HG02588 (cell line): Measurements from ENCODE around the gene ABCB8.
A peak's percentile ranks its signal among the peaks of the same experiment; 100 is the strongest.

Experiments used
- ATAC-seq: cut with Tn5 transposase; IDR thresholded peaks from one replicate; pipeline ENCODE4 v1.9.1; 2021; ENCODE audit warnings: mild to moderate bottlenecking, moderate library complexity; ENCODE audit not compliant: unreplicated experiment

Gene ABCB8

DNA sequence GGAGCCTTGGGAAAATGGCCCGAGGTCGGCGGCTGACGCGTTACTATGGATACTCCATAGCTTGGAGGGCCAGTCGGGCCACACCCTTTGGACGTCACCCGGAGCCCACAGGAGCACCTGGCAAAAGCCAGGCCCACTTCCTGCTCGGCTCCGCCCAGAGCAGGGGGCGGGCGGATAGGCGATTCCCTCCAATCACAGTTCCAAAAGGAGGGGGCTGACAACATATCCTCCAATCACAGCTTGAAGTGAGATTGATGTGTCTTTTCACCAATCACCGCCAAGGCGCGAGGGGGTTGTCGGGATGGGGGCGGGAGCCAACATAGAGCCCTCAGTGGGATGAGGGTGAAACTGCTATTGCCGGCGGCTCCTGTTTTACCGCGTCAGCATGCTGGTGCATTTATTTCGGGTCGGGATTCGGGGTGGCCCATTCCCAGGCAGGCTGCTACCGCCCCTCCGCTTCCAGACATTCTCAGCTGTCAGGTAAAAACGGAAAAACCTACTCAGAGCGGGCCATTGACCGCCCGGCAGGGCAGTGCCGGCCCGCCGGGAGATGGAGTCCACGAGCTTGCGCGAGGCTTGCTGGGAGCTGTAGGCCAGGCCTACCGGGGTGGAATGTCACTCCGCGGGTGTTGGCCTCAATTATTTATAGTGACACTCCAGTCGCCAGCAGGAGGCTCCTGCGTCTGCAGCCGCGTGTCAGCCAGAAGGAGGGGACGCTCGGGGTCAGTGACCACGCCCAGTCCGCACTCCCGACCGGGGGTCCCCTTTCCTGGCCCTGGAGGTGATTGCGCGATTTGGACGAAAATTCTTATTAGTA lies at the start of gene ABCB8:
ABCB8 (plus strand) TSS at position 320 of the 817 bp plus-strand sequence; CDS start at position 386, 66 bp downstream.
- peak; percentile 98 for ATAC-seq

DNA sequence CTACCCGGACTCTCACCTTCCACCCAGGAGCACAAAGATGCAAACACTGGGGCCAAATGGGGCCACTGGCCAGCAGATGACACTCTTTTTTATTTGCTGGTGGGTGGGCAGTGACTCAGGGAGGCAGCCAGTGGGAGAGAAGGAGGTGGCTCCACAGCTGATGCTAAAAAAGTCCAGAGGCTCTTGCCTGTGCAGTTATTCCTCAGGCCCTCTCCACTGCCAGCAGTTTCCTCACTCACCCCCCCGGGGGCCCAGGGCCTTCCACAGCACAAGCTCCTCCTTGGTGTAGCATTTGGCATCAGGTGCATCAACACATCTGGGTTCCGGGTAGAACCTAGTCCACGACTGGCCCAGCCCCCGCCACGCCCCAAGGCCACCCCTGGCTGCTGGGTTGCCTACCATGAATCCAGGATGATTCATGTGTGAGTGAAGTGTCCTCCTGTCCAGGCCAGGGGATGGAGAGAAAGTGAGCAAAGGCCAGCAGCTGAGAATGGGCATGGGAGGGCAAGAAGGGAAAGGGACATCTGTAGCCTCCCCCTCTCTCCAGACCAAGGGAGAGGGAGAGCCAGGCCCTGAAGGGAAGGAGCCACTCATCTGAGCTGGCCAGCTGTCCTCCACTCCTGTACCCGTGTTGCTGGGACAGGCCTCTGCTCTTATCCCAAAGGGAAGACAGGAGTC lies 48.4 kb upstream of the ABCB8 start:
- ATAC-seq: no peak

DNA sequence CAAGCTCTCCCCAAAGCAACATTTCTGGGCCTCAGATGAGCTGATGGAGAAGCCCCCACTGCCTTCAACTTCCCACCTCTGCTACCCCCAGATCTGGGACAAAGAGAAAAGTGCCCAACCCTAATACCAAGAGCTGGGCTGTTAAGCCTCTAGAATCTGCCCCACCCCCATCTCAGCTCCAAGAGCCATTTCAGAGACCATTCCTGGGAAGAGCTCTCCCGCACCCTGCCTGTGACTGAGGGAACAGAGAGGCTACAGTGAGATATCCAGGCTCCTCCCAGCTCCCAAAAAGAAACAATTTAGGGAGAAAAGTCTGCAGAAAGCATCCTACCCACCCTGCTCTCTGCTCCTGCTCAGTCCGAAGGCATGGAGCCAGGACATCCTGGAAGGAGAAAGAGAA lies 47.6 kb upstream of the ABCB8 start:
- ATAC-seq: no peak

DNA sequence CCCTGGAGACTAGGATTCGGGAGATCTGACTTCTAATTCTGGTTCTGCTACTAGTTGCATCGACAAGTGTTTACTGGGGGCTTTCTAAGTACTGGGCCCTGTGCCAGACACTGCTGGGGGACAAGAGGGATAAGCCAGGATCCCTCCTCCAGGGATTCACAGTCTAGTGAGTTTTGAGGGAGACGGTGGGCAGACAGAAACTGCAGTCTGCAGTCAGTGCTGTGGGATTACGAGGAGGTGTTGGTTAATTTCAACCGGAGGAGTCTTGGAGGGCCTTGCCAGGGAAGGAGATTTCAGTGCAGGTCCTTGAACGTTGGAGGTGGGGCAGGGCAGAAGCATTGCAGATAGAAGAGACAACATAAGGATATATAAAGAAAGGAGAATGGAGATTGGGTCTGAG lies 46.6 kb upstream of the ABCB8 start:
- no peak for ATAC-seq

DNA sequence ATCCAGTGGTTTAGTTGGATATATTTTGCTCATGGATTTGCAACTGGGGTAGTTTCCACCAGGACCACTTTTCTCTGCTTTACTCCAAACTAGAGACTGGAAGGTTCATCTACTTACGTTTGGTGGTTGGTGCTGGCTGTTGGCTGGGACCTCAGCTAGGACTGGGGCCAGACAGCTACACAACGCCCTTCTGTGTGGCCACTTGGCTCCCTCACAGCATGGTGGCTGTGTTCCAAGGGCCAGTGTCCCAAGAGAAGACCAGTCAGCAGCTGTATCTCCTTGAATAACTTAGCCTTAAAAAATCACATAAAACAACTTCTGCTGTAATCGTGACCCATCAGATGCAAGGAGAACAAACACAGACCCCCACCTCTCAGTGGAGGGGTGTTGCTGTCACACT lies 45.9 kb upstream of the ABCB8 start:
- ATAC-seq: no peak

DNA sequence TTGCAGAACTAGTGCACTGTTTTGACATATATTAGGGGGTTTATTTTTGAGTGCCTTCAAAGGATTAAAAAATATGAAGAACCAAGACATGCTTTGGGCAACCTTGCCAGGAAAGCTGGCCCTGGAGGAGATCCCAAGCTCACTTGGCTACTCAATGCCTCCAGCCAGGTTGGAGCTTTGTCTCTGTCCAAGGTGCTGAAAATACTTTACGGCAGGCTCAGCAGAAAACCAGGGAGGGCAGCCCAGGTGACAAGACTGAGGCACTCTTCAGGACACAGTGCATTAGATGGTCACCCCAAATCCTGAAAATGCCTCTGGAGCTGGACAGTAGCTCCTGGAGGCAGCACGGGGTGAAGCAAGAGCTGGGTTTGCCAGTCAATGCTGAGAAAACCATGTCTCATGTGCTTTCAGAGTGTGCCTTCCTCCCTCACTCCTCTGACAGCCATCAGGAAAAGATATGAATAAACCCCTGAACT lies 44.3 kb upstream of the ABCB8 start:
- ATAC-seq: no peak

DNA sequence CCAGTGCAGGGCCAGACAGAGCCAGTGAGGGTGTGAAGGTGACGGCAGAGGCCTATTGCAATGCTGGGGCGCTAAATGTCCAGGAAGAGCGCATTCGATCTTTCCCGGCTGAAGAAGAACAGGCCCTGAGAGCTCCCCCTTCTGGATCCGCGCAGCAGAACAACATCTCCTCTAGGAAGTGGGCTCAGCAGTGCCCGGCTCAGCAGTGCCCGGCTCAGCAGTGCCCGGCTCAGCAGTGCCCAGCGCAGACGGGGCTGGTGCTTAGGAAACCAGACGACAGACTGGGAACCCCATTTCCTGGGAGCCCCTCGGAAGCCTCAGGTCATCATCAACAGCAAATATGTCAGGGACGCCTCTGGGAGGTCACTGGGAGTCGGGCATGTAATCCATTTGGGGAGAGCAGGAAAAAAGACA lies 42.1 kb upstream of the ABCB8 start:
- no peak for ATAC-seq

DNA sequence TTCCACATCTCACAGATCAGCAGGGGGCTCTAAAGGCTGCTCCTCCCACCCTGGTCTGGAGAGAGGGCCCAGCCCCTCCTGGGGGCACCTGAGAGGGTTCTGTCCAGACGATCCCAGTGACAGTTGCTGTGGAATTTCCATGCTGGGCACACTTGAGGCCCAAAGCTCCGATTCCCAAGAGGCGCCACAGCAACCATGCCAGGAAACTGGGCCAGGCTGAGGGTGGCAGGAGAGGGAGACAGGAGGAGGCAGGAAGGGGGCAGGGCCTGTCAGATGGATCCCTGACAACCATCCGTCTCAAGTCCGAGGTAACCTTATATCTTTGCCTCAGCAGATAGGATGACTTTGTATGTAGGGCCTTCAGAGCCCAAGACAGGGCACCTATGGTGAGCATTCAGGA lies 41.7 kb upstream of the ABCB8 start:
- no peak for ATAC-seq

DNA sequence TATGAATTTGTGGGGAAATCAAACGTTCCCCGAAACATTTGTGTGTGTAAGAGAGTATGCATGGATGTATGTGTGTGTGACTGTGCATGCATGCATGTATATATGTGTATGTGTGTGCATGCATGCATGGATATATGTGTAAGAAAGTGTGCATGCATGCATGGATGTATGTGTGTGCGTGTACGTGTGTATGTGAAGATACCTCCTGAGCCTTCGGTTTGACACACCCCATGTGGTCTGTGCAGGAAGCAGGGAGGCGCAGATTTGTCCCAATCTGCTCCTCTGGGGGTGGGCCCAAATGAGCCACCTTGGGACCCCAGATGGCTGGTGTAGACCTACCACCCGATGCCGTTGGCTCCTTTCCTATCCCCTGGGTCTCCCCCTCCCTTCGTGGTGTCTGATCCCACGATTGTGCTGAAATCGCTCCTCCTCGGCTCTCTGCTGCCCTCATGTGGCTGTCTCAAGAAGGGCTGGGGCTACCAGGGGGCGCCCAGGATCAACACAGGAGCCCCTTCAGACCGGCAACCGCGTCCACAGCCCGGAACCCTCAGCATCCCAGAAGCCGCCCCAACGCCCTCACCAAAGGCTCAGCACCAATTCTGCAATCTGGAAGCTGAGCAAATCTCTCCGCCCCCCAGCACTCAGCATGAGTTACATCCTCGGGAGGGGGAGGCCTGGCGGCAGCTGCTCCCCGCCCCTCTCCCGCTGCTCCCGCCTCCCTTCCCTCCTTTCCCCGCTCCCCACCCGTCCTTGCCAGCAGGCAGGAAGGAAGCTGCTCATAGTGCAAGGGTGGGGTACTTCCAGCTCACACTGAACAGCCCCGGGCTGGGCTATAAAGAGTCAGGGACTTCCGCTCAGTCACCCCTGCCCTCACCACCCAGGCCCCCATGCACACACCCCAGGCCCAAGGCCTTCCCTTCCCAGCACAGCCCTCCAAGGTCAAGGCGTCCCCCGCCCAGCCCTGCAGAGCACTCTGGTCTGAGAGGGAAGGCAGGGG lies 39.7 kb upstream of the ABCB8 start:
- no peak for ATAC-seq

DNA sequence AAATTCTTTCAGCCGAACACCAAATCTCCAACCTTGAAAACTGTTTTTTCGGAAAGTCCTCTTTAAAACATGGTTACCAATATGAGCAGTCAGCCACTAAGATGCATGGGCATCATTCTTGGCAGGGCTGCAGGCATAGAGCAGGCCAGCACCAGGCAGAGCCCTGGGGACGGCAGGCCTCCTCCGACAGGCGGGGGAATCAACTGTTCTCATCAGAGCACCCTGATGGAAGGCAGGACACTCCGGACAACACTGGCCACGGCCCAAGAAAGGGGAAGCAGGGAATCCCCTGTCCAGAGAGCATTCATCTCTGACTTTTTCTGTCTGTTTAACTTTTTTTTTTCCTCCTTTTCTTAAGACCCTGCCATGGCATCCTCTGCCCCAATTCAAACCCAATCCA lies 38.8 kb upstream of the ABCB8 start:
- ATAC-seq: no peak

DNA sequence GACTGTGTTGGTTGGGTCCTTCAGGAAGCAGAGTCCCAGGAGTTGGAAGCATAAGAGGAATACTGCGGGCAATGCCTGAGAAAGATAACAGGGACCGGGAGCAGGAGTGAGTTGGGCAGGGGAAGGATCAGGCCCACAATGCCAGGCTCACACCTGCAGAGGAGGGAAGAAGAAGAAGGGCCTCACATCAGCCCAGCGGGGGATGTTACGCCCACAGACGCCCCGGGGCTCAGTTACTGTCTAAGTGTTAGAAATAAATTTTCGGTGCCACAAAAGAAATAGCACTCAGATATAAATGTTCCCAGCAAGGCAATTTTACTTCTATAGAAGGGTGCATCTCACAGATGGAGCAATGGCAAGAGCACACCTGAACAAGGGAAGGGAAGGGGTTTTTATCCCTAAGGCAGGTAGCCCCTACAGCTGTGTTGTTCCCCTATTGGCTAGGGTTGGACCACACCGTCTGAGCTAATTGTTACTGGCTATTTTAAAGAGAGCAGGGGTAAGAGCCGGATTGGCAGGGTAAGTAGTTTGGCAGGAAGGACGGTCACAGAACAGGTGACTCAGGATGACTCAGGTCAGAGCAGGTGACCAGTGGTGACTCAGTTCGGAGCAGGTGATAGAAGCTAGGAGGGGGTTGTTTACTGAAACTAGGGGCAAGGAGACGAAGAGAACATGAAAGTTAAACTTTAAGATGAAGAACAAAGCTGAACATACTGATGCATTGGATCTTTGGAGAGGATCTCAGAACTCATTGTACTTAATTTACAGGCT lies 37.6 kb upstream of the ABCB8 start, which contains the start of gene NOS3:
NOS3 (plus strand) TSS at position 602 of the 771 bp plus-strand sequence. CDS start 2,787 bp downstream, outside the sequence.
- no peak for ATAC-seq

DNA sequence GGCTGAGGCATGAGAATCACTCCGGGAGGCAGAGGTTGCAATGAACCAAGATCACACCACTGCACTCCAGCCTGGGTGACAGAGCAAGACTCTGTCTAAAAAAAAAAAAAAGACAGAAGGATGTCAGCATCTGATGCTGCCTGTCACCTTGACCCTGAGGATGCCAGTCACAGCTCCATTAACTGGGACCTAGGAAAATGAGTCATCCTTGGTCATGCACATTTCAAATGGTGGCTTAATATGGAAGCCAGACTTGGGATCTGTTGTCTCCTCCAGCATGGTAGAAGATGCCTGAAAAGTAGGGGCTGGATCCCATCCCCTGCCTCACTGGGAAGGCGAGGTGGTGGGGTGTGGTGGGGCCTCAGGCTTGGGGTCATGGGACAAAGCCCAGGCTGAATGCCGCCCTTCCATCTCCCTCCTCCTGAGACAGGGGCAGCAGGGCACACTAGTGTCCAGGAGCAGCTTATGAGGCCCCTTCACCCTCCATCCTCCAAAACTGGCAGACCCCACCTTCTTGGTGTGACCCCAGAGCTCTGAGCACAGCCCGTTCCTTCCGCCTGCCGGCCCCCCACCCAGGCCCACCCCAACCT lies 36.1 kb upstream of the ABCB8 start:
- ATAC-seq: no peak

DNA sequence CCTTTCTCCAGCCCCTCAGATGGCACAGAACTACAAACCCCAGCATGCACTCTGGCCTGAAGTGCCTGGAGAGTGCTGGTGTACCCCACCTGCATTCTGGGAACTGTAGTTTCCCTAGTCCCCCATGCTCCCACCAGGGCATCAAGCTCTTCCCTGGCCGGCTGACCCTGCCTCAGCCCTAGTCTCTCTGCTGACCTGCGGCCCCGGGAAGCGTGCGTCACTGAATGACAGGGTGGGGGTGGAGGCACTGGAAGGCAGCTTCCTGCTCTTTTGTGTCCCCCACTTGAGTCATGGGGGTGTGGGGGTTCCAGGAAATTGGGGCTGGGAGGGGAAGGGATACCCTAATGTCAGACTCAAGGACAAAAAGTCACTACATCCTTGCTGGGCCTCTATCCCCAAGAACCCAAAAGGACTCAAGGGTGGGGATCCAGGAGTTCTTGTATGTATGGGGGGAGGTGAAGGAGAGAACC lies 35.4 kb upstream of the ABCB8 start:
- ATAC-seq: peak; percentile 67

DNA sequence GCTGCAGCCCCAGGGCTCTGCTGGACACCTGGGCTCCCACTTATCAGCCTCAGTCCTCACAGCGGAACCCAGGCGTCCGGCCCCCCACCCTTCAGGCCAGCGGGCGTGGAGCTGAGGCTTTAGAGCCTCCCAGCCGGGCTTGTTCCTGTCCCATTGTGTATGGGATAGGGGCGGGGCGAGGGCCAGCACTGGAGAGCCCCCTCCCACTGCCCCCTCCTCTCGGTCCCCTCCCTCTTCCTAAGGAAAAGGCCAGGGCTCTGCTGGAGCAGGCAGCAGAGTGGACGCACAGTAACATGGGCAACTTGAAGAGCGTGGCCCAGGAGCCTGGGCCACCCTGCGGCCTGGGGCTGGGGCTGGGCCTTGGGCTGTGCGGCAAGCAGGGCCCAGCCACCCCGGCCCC lies 34.7 kb upstream of the ABCB8 start:
- ATAC-seq: no peak

DNA sequence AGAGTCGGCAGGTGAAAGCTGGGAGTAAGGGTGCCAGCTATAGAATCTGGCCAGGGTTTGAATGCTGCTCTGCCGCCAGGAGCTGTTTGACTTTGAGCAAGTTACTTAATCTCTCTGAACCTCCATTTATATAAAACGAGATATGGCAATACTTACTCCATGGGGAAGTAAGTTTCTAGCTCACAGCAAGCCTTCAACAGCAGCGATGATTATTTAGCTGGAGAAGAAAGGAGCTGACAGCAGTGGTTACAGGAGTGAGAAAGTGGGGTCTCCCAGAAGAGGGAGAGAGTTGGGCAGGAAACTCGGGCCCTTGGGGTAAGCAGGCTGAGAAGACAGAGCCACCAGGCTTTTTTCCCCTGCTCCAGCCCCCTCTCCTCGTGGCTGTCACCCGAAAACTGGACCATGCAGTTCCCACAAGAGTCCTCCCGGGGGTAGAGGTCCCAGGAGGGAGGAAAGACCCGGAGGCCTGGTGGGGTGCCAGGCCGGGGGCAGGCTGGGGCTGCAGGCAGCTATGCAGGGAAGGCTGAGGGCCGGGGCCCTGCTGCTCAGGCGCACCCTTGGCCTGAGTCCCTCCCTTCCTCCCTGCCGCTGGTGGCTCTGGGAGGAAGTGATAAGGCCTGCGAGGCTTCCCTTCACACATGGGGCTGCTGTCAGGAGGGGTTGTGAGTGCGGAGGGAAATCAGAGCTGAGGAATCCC lies 34.0 kb upstream of the ABCB8 start:
- no peak for ATAC-seq

DNA sequence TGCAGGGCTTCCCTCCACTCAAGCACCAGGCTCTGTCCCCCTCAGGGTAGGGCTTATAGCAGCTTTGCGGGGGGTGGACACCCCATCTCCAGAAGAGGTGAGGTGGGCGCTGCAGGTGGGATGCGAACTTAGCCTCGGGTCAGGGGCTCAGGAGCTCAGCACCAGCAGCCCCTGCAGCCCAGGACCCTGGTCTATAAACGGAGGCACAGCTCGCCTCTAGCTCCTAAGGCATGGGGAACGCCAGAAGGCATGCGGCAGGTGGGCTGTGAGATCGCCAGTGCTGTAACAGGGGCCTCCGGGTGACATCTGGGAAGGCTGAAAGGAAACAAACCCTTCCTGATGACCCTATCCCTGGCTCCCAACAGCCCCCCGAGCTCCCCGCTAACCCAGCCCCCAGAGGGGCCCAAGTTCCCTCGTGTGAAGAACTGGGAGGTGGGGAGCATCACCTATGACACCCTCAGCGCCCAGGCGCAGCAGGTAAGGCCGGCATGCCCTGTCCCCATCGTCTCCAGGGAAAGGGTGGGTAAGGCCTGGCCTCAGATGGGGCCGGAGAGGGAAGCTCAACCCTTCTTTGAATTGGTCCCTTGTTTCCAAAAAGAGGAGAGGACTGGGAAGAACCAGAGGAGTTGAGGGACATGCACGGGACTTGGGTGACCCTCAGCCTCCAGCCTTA lies 33.3 kb upstream of the ABCB8 start:
- ATAC-seq: no peak

DNA sequence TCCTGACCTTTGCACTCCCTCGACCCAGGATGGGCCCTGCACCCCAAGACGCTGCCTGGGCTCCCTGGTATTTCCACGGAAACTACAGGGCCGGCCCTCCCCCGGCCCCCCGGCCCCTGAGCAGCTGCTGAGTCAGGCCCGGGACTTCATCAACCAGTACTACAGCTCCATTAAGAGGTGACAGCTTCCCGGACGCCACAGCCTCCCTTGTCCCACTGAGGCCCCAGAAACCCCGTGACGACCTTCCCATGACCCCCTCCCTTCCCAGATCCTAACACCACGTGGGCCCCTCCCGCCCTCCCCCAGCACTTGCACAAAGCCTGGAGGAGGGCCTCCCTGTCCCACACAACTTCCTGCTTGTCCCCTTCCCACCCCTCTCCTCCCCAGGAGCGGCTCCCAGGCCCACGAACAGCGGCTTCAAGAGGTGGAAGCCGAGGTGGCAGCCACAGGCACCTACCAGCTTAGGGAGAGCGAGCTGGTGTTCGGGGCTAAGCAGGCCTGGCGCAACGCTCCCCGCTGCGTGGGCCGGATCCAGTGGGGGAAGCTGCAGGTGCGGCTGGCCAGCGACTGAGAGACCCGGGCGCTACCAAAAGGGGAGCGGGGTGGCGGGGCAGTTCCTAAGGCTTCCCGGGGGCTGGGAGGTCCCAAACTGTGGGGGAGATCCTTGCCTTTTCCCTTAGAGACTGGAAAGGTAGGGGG lies 31.7 kb upstream of the ABCB8 start:
- ATAC-seq: no peak

DNA sequence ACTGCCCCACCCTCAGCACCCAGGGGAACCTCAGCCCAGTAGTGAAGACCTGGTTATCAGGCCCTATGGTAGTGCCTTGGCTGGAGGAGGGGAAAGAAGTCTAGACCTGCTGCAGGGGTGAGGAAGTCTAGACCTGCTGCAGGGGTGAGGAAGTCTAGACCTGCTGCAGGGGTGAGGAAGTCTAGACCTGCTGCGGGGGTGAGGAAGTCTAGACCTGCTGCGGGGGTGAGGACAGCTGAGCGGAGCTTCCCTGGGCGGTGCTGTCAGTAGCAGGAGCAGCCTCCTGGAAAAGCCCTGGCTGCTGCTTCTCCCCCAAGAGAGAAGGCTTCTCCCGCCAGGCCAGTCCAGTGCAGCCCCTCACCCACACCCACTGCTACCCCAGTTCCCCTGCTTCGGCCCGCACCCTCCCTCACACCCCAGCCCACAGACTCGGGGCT lies 31.2 kb upstream of the ABCB8 start:
- ATAC-seq: no peak
